ENCODE measurements around the gene CHMP2A. TPM values are rescaled to one million over a fixed set of nuclear protein-coding genes. Genes with fewer than 3 reads are reported as not detected.

Gene CHMP2A
- polyA plus RNA-seq, 3 donors from 2014 or later = 210 to 265 (median 231) TPM

DNA sequence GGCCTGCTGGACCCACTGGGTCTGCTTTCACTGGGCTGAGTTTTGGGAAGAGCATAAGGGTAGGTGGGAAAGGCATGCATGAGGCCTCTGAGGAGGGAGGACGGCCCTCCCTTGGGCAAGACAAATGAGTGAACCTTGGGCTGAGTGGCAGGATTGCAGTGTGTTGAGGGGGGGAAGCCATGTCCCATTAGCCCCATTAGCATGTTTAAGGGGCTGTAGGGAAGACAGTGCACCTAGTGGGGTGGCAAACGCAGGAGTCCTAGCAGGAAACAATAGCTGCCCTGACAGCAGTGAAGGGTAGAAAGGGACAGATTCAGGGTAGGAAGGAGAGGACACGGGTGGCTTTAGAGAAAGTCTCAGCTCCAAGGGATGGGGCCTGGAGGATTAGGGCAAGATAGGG, 32.2 kb downstream of the CHMP2A start:
- Mint-ChIP-seq H3K36me3 (peaks cover 0 to 4% (median 0%) of the 10 kb centered on the region in 3 donors), H3K27ac (peak overlapping the region in 2 of 6 donors; percentile 37 to 78), H3K27me3 (ENCODE audit: low read depth in 3 of 3) (peaks cover 10 to 12% (median 11%) of the 10 kb centered on the region in 3 donors), H3K4me3 (no peak overlapping the region), H3K9me3 (no peaks in the 10 kb centered on the region), H3K4me1 (peaks cover 27 to 29% of the 10 kb centered on the region in 2 donors)
- DNase-seq = no peak

DNA sequence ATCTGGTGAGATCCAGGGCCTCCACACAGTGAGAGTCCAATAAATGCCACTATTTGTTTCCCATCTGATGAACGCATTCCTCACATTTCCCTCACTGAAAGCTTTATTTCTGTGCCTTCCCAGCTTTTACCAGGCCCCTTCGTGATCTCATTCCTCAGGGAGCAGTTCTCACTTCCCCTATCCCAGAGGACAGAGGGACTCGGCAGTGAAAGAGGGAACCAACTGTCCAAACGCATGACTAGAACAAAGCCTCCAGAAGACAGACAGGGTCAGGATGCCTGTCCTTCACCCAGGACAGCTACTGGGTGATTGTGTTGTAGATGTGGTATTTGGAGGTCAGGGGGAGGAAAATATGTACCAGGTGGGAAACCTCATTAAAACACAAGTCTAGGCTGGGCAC, 33.3 kb downstream of the CHMP2A start:
- H3K4me1 Mint-ChIP-seq = peaks cover 29 to 30% of the 10 kb centered on the region in 2 donors
- peak overlapping the region in 3 of 5 donors; percentile 31 to 60 (median 49) for H3K4me3 Mint-ChIP-seq
- H3K27ac Mint-ChIP-seq = peak overlapping the region in 2 of 6 donors; percentile 76 to 78
- peaks cover 0 to 4% (median 0%) of the 10 kb centered on the region in 3 donors for H3K36me3 Mint-ChIP-seq
- H3K27me3 Mint-ChIP-seq (ENCODE audit: low read depth in 3 of 3) = peaks cover 10 to 12% (median 11%) of the 10 kb centered on the region in 3 donors
- H3K9me3 Mint-ChIP-seq = no peaks in the 10 kb centered on the region
- no peak for DNase-seq

DNA sequence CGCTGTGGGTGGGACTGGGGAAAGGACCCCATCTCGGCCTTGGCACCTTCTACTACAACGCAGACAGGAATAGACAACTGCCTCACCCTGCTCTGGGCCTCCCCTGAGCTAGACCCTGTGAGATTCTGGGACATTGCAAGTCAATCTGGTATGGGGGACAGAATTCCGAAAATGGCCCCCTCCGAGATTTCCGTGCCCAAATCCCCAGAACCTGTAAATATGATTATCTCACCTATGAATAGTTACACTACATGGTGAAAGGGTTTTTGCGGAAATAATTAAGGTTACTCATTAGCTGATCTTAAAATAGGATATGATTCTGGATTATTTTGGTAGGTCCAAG, 34.7 kb downstream of the CHMP2A start:
- peak overlapping the region; percentile 96 to 99 (median 97) for H3K27ac Mint-ChIP-seq
- peaks cover 12% of the 10 kb centered on the region in 3 donors for H3K27me3 Mint-ChIP-seq (ENCODE audit: low read depth in 3 of 3)
- peaks cover 29 to 37% of the 10 kb centered on the region in 2 donors for H3K4me1 Mint-ChIP-seq
- no peak for DNase-seq
- peak overlapping the region; percentile 91 to 96 (median 91) for H3K4me3 Mint-ChIP-seq
- peaks cover 0 to 5% (median 4%) of the 10 kb centered on the region in 3 donors for H3K36me3 Mint-ChIP-seq
- no peaks in the 10 kb centered on the region for H3K9me3 Mint-ChIP-seq

DNA sequence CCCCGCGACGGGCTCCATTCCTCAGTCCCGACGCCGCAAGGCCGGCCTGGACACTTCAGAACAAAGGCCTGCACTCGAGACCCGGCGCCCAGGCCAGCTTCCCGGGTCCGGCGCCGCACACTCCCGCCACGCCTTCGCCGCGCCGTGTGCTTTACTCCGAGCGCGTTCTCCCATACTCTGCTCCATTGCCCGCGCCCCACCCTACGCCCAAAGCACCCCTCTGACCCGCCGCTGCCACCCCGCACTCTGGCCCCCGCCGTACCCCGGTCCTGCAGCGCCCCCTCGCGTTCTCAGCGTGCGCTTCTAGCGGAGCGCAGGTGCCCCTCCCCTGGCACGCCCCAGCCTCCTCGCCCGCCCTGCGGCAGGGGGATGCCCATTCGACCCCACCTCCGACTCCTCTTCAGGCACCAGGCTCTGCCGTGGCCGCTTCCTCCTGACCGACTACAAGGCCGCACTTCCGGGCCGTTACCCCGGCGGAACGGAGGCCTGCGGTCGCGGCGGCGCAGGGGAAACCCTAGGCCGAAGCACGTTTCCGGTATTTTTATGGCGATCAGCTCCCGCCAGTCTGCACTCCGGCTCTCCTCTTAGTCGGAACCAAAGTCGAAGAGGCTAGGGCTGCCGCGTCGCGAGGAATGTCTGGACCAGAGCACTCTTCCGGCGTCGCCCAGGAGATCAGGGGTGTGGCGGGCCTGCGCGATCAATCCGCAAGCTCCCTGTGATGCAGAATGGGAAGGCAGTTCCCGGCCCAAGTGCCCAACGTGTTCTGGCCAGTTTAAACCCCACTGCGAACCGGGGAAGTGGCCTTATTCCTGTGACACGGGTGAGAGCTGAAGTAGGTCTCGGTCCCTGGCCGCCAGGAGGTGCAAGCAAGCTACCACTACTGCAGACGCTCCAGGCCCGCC, 35.3 kb downstream of the CHMP2A start, which contains the start of gene ZBTB45:
TSS of gene ZBTB45 (minus strand) at position 456 of the 902 bp plus-strand sequence. CDS start 2,137 bp downstream, outside the sequence.
- Mint-ChIP-seq H3K36me3 (peaks cover 0 to 5% (median 4%) of the 10 kb centered on the region in 3 donors), H3K9me3 (no peaks in the 10 kb centered on the region), H3K4me3 (peak within 1 kb of the TSS; percentile 91 to 96 (median 91)), H3K27me3 (ENCODE audit: low read depth in 3 of 3) (peaks cover 12 to 13% (median 12%) of the 10 kb centered on the region in 3 donors), H3K27ac (peak within 1 kb of the TSS; percentile 96 to 99 (median 97)), H3K4me1 (peaks cover 29 to 37% of the 10 kb centered on the region in 2 donors)
- DNase-seq = peak; percentile 91 to 93 (median 93)

DNA sequence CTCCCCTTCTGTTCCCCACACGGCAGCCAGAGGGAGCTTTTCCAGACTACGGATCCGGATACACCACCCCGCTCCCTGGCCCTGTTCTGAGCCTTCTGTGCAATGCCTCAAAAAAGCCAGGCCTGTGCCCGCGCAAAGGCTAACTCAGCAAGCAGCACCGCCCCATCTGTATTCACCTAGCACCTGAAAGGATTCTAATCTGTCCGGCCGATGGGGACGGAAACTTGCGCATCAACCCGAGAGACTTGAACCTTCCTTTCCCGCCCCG, 35.9 kb downstream of the CHMP2A start:
- H3K36me3 Mint-ChIP-seq = peaks cover 0 to 5% (median 4%) of the 10 kb centered on the region in 3 donors
- H3K4me3 Mint-ChIP-seq = peak overlapping the region; percentile 91 to 96 (median 91)
- peak overlapping the region; percentile 96 to 99 (median 97) for H3K27ac Mint-ChIP-seq
- peaks cover 12 to 15% (median 13%) of the 10 kb centered on the region in 3 donors for H3K27me3 Mint-ChIP-seq (ENCODE audit: low read depth in 3 of 3)
- no peaks in the 10 kb centered on the region for H3K9me3 Mint-ChIP-seq
- peak in 1 of 3 donors; percentile 38 for DNase-seq
- peaks cover 32 to 42% of the 10 kb centered on the region in 2 donors for H3K4me1 Mint-ChIP-seq

DNA sequence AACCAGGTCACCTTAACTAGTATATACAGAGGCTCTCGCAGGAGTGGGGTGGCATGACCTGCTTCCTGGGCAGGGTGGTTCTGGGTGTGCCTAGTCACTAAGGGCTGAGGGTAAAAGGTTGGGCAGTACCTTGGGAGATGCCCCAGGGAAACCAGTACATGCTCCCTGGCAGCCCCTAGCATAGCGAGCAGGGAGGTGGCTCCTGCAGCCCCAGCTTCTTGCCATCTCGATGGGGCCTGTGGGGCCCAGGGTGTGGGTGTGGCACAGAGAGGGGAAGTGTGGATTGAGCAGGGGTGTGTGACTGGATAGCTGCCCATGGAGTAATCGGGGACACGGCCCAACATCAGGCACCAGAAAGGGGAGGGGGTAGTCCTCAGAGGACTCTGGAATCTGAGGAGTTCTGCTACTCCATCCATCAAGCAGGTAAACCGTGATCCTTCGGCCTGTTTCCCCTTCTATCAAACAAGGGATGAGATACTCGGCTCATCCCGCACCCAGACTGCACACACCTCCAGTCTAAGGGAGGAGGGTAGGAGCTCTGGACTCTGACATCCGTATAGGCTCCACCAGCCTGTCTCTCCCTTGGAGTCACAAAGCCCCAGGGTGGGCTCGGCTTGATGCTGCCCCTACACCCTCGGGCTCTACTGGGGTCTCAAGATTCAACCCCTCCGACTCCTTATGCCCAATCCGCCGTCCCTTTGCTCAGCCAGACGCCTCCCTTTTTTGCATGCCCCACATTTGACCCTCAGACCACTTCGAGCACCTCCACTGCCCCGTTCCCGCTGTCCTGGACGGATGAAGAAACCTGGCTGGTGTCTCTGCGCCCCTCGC, 36.4 kb downstream of the CHMP2A start:
- Mint-ChIP-seq H3K9me3 (no peaks in the 10 kb centered on the region), H3K4me1 (peaks cover 34 to 45% of the 10 kb centered on the region in 2 donors), H3K27ac (peak overlapping the region; percentile 96 to 99 (median 97)), H3K27me3 (ENCODE audit: low read depth in 3 of 3) (peaks cover 12 to 17% (median 13%) of the 10 kb centered on the region in 3 donors), H3K4me3 (peak overlapping the region; percentile 91 to 96 (median 91)), H3K36me3 (peaks cover 0 to 5% (median 4%) of the 10 kb centered on the region in 3 donors)
- DNase-seq = no peak

DNA sequence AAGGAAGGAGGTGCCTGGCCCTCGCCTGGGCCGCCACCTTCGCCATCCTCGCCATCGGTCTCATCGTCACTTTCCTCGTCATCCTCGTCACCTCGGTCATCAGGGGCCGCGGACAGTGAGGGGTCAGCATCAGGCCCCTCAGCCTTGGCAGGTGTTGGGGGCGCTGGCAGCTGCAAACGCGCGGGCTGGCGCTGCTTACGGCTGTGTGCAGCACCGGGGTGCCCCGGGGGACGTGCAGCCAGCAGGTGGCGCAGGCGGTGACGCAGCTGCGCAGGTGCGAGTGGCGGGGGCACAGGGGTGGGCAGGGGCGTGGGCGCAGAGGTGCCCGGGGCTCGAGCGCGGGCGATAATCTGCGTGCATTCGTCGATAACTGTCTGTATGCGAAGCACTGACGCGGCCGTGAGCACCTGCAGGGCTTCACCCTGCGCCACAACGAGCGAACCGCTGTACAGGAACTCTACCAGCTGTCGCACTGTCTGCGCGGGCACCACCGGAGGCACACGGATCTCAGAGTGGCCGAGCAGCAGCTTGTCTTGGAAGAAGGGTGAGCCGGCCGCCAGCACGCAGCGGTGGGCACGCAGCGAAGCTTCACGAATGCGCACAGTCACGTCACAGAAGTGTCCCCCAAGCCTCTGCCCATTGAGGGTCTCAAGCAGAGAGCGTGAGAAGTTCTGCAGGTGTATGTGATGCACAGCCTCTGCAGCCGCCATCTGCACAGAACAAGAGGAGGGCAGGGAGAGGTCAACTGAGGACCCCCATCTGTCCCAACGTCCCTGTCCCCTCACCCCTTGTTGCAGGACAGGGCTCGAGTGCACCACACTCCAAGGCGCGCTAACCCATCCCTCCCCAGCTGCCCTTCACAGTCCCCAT, 37.7 kb downstream of the CHMP2A start:
- Mint-ChIP-seq H3K27me3 (ENCODE audit: low read depth in 3 of 3) (peaks cover 12 to 19% (median 13%) of the 10 kb centered on the region in 3 donors), H3K9me3 (no peaks in the 10 kb centered on the region), H3K36me3 (peaks cover 0 to 5% (median 4%) of the 10 kb centered on the region in 3 donors), H3K4me3 (peak overlapping the region in 1 of 5 donors; percentile 27), H3K27ac (peak overlapping the region in 1 of 6 donors; percentile 74), H3K4me1 (peaks cover 34 to 45% of the 10 kb centered on the region in 2 donors)
- DNase-seq = no peak

DNA sequence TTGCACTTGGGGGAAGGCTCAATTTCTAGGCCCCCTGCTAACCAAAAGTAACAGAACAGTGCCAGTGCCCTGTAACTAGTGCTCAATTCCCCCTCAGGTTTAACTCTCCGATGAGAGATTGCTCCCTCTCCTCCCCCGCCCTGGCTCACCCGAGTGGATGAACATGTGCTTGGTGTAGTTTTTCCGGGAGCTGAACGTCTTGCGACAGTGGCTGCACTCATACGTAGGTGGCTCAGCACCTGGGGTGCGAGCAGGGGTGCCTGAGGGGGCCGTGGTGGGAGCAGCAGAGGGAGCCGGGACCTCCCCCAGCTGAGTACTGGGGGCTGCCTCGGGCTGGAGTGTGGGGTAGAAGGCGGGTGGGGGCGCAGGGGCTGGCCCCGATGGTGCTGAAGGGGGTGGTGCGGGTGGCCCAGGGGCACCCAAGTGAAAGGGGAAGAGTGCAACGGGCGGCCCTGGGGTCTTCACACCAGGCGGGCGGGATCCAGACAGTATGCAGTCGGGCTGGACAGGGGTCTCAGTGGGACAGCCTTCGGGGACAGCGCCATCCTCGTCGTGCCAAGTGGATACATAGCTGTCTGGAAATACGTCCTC, 38.6 kb downstream of the CHMP2A start:
- H3K4me1 Mint-ChIP-seq = peaks cover 34 to 45% of the 10 kb centered on the region in 2 donors
- H3K4me3 Mint-ChIP-seq = no peak overlapping the region
- no peak overlapping the region for H3K27ac Mint-ChIP-seq
- no peaks in the 10 kb centered on the region for H3K9me3 Mint-ChIP-seq
- no peak for DNase-seq
- H3K27me3 Mint-ChIP-seq (ENCODE audit: low read depth in 3 of 3) = peaks cover 12 to 19% (median 13%) of the 10 kb centered on the region in 3 donors
- peaks cover 0 to 5% (median 4%) of the 10 kb centered on the region in 3 donors for H3K36me3 Mint-ChIP-seq

DNA sequence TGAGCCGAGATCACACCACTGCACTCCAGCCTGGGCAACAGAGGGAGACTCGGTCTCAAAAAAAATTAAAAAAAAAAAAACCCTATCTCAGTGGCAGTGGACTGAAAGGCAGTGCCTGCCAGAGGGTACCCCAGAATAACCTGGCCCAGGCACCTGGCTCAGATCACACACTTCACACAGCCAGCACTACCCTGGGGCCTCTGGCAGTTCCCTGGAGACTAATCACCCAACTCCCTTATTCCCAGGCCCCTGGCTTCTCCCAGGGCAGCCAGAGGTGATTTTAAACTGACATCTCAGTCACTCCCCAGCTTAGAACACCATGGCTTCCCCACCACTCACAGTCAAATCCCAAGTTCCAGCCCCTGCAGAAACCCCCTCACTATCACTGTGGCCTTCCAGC, 39.6 kb downstream of the CHMP2A start:
- peak overlapping the region in 4 of 5 donors; percentile 16 to 57 (median 35) for H3K4me3 Mint-ChIP-seq
- H3K36me3 Mint-ChIP-seq = peaks cover 0 to 5% (median 4%) of the 10 kb centered on the region in 3 donors
- DNase-seq = no peak
- peaks cover 10 to 19% (median 13%) of the 10 kb centered on the region in 3 donors for H3K27me3 Mint-ChIP-seq (ENCODE audit: low read depth in 3 of 3)
- H3K4me1 Mint-ChIP-seq = peaks cover 30 to 42% of the 10 kb centered on the region in 2 donors
- peak overlapping the region in 4 of 6 donors; percentile 18 to 49 (median 41) for H3K27ac Mint-ChIP-seq
- H3K9me3 Mint-ChIP-seq = no peaks in the 10 kb centered on the region

DNA sequence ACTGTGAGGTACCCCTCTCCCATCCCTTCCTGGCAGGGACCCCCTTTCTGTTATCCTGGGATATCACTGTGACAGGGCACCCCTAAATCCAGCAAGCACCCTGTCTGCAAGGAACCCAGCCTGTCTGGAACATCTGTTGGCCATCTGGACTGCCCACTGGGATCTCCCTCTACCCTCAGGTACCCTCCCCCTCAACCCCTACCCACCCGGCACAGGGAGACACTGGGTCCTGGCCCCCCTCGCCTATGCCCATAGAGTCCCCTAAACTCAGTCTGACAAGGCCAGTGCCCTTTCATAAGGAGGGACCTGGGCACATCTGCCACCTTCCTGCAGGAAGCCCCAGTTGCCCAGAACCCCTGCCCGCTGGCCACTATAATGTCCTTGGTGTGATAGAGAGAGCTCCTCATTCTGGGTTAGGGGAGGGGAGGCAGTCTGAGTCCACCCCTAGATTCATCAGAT, 40.3 kb downstream of the CHMP2A start:
- DNase-seq = no peak
- H3K9me3 Mint-ChIP-seq = no peaks in the 10 kb centered on the region
- H3K4me1 Mint-ChIP-seq = peaks cover 23 to 35% of the 10 kb centered on the region in 2 donors
- peak overlapping the region; percentile 54 to 83 (median 81) for H3K4me3 Mint-ChIP-seq
- peak overlapping the region in 5 of 6 donors; percentile 40 to 79 (median 62) for H3K27ac Mint-ChIP-seq
- H3K36me3 Mint-ChIP-seq = peaks cover 0 to 5% (median 4%) of the 10 kb centered on the region in 3 donors
- peaks cover 4 to 14% (median 9%) of the 10 kb centered on the region in 3 donors for H3K27me3 Mint-ChIP-seq (ENCODE audit: low read depth in 3 of 3)

DNA sequence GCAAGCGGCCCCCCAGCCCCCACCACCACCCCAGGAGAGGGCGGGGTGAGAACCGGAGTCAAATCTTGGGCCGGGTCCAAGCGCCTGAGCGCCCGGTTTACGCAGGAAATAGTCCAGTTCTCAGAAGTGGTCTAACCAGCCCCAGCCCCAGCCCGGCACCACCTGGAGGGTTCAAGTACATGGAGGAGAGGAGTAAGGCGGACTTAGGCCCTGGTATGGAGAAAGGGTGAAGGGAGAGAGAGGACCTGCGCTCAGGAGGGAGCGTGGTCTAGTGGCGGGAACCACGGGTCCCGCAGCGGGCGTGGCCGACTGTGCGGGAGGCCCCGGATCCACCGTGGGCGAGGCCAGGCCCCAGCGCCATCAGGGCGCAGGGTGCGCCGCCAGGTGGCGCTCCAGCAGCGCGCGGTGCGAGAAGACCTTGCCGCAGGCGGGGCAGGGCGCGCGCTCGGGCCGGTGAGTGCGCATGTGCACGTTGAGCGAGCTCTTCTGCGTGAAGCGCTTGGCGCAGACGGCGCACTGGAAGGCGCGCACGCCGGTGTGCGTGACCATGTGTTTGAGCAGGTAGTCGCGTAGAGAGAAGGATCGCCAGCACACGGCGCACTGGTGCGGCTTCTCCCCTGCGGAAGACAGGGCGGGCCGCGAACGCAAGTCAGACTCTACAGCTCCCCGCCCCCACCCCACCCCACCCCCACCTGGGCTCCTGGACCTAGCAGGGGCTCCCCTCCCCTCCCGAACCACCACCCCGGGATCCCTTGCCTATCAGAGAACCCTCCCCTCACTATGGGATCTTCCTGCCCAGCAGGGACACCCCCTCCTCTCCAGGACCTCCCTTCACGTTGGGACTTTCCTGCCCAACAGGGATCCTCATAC, 41.0 kb downstream of the CHMP2A start:
- DNase-seq = peak; percentile 87 to 91 (median 91)
- Mint-ChIP-seq H3K27ac (peak overlapping the region; percentile 46 to 79 (median 65)), H3K9me3 (no peaks in the 10 kb centered on the region), H3K4me1 (peaks cover 17 to 28% of the 10 kb centered on the region in 2 donors), H3K4me3 (peak overlapping the region; percentile 76 to 83 (median 81)), H3K36me3 (peaks cover 0 to 5% (median 3%) of the 10 kb centered on the region in 3 donors), H3K27me3 (ENCODE audit: low read depth in 3 of 3) (peaks cover 0 to 8% (median 3%) of the 10 kb centered on the region in 3 donors)

All from immature natural killer cell (primary cell).